Esophagus squamous epithelium (tissue), 4 donors: Measurements from ENCODE around the gene ARHGEF1.
"Not testable (repeated sequence)": the region's sequence is repeated elsewhere in the genome, so short reads cannot be mapped to it uniquely, and the experiment has no call there.

ENCODE experiments used
- POLR2A ChIP-seq, 4 donors: fragments of 450-650 bp; IDR thresholded peaks; one replicate each; pipeline ENCODE4 v1.6.1; 2017; ENCODE audit warnings: antibody characterized with exemption in 4 of 4, mild to moderate bottlenecking in 4 of 4, moderate library complexity in 3 of 4
- TF ChIP-seq, protein P1 (sequence below), 6 experiments: fragments of 450-650 bp in 4 of 6; fragments of 200-600 bp in 2 of 6; sonication (generic) in 2 of 6; IDR thresholded peaks; one replicate each; pipeline ENCODE4 v1.5.1; 2016 to 2019; ENCODE audit warnings: antibody characterized with exemption in 6 of 6, mild to moderate bottlenecking in 4 of 6, moderate library complexity in 4 of 6

DNA sequence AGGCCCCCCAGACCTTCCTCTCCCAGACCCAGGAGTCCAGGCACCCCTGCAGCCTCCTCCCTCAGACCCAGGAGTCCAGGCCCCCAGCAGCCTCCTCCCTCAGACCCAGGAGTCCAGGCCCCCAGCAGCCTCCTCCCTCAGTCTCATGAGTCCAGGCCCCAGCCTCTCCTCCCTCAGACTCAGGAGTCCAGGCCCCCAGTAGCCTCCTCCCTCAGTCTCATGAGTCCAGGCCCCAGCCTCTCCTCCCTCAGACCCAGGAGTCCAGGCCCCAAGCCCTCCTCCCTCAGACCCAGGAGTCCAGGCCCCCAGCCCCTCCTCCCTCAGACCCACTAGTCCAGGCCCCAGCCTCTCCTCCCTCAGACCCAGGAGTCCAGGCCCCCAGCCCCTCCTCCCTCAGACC lies 56.2 kb downstream of the ARHGEF1 start:
- TF ChIP-seq POLR2A (IDR thresholded peaks at IDR 0.05) = not testable (repeated sequence)
- TF ChIP-seq, protein P1, sequence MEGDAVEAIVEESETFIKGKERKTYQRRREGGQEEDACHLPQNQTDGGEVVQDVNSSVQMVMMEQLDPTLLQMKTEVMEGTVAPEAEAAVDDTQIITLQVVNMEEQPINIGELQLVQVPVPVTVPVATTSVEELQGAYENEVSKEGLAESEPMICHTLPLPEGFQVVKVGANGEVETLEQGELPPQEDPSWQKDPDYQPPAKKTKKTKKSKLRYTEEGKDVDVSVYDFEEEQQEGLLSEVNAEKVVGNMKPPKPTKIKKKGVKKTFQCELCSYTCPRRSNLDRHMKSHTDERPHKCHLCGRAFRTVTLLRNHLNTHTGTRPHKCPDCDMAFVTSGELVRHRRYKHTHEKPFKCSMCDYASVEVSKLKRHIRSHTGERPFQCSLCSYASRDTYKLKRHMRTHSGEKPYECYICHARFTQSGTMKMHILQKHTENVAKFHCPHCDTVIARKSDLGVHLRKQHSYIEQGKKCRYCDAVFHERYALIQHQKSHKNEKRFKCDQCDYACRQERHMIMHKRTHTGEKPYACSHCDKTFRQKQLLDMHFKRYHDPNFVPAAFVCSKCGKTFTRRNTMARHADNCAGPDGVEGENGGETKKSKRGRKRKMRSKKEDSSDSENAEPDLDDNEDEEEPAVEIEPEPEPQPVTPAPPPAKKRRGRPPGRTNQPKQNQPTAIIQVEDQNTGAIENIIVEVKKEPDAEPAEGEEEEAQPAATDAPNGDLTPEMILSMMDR (IDR thresholded peaks at IDR 0.05) = not testable (repeated sequence)
